GM18526 (cell line): ENCODE results near the gene SEPTIN2.

Experiments used
- POLR2A ChIP-seq: IDR thresholded peaks from 3 replicates; pipeline ENCODE4 v1.6.1; 2011; ENCODE audit not compliant: insufficient read length; ENCODE audit errors: extremely low read depth

Gene SEPTIN2

DNA sequence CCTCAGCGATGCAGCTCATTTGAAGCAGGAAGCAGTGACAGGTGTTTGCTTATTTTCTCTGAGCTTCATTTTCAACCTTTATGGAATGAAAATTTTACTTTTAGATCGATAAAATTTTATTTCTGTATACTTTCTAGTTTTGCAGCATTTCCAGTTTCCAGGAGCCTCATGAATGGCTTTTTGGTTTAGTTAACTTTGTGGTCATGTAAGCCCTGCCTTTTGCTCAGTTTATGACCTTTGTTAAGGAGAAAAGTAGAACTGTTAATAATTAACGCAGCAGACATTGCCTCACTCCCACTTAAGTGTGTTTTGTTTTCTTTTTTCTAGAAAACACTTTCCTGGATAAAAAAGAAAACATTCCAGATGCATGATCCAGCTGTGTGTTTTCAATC lies 35.9 kb downstream of the SEPTIN2 start:
- no peak for TF ChIP-seq POLR2A

DNA sequence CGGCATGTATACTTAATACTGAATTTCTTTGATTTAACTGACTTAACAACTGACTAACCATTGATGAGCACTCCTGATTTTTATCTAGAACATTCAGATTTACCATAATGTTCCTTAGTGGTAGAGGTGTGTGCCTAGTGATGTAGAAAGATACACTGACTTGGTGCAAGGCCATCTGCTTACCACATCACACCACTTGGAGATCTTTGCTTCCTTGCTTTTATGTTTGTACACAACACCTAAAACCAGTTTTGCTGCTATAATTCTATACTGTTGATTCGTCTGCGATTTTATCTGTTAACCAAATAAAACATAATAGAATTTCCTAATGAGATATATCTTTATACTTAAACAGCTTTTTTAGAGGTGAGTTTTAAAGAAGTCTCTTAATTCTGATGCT lies 36.5 kb downstream of the SEPTIN2 start:
- no peak for TF ChIP-seq POLR2A

DNA sequence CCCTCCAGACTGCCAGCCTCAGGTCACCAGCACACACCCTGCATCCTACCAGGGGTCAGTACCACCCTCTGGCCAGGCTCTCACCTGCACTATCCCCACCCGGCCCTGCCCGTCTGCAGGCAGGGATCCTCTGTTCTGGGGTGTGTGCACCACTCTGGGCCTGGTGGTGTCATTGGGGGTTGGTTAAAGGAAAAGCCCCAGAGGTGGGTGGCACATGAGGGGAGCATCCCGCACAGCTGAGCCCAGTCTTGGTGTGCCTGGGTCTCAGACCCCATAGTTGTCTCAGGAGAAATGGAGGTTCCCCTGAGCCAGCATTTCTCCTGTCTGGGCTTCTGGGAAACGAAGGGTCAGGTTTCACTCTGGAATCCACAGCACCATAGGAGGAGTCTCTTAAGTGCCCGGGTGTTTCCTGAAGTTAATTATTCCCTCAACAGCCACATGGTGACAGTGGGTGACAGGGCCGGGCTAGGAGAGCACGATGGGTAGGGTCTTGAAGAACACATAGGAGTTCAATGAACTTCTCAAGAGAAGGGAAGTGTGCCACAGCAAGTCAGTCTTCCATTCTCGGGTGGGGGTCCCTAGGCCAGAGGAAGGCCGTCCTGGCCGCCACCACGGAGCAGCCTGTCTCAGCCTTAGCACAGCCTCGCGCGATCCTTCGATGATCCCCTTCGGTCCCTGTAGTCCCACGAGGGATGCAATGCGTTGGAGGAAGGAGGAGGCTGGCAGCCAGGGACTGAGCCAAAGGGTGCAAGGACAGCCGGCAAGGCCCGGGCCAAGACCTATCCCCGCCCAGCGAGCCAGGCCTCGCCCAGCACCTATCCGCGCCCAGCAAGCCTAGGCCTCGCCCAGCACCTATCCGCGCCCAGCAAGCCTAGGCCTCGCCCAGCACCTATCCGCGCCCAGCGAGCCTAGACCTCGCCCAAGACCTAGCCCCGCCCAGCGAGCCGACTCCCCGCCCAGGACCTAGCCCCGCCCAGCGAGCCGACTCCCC lies 39.2 kb downstream of the SEPTIN2 start:
- no peak for TF ChIP-seq POLR2A

DNA sequence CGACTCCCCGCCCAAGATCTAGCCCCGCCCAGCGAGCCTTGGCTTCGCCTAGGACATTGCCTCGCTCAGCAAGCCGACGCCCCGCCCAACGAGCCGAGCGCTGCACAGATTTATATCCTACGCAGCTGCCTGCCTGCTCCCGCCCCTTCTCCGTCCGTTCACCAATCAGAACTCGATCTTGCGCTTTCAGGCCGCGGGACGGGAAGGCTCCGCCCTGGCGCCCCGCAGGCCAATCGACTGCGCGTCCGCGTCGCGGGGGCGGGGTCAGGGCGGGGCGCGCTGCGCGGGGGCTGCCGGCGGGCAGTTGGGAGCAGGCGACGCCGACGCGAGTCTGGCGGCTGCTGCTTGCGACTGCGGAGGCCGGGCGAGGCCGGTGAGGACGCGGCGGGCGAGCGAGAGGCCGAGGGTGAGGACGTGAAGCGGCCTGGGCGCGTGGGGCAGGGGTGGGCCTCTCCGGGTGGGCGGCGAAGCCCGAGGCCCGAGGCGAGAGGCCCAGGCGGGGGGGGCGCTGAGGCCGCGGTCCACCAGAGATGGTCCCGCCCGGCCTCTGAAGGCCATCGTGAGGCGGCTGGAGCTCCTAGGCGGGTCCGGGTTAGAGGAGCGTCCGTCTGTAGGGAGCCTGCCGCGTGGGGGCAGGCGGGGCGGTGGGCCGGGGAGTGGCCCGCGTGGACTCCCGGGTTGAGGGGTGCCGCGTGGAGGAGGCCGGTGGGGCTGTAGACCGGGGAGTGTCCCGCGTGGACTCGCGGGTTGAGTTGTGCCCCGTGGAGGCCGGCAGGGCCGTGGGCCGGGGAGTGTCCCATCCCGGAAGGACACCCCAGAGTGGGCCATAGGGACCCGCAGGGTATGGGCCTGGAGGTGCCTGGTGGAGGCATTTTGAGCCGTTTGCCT lies 40.5 kb downstream of the SEPTIN2 start, which contains the start of gene FARP2:
FARP2 (plus strand) TSS at position 303 of the 888 bp plus-strand sequence. CDS start 16,823 bp downstream, outside the sequence.
- TF ChIP-seq POLR2A: peak; percentile 91

DNA sequence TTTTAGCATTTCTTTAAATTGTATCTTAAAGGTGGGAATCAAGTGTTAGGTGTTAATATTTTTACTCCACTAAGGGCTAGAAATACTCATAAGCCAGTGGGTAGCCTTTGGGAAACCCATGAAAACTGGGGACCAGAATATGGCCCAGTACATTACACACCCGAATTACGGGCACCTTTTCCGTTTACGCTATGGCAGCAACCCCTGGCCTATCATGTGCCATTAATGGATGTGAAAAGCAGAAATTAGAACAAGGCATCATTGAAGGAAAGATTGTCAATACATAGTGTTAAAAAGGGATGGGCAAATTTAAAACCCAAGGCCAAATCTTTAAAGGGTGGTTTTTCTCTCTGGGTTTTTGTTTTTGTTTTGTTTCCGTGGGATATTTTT lies 41.1 kb downstream of the SEPTIN2 start:
- TF ChIP-seq POLR2A: no peak

DNA sequence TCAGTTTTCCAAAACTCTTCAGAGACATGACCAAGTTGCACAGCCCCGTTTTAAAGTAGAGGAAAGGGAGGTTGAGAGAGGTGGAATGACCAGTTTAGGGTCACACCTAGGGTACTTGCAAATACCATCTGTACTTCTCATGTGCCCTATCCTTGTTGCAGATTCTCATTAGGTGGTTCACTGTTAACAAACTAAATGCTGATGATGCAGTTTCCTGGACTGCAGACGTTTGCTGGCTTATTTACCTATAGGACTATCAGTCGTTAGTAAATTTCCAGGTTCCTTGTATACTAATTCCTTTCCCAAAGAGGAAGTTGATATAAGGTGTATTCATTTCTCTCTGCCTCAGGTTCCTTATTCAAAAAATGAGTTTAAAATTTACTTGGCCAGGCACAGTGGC lies 41.8 kb downstream of the SEPTIN2 start:
- no peak for TF ChIP-seq POLR2A

DNA sequence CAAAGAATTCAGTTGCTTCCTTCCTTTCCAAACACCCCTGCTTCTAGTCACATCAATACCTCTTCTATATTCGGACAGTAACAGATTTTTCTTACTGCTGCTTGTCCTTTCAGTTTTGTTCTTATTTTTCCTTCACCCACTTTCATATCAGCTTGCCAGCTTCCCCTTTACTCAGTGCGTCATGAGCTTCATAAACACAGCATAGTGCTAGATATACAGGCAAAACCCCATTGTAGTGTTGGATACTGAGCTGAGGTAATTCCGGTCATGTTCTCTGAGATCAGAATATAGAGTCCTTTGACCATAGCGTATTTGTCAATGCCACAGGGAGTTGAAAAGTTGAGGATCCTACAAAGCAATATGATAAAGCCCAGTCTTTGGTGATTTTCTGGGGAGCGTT lies 42.7 kb downstream of the SEPTIN2 start:
- no peak for TF ChIP-seq POLR2A

DNA sequence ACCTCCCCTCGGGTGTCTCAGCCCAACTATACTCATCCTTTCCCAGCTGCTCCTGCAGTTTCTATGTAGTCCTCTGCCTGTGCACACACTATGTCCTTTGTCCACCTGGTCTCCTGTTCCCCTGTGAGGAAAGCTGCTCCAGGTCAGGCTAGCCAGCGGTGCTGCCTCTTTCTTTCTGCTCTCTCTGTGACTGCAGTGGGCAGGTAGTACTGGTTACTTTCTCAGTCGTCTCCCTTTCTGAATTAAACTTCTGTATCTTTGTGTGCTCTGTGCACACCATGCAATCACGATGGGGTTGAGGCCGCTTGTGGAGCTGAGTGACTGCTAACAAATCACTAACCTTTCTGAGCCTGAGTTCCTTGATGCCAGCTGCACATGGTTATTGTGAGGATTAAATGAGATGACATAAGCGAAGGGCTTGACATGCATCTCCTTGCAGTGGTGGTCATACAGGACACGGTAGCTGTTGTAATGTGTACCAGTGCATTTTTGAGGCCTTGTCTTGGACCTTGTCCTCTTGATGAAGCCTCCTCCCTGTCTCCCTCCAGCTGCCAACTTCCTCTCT lies 43.8 kb downstream of the SEPTIN2 start:
- no peak for TF ChIP-seq POLR2A

DNA sequence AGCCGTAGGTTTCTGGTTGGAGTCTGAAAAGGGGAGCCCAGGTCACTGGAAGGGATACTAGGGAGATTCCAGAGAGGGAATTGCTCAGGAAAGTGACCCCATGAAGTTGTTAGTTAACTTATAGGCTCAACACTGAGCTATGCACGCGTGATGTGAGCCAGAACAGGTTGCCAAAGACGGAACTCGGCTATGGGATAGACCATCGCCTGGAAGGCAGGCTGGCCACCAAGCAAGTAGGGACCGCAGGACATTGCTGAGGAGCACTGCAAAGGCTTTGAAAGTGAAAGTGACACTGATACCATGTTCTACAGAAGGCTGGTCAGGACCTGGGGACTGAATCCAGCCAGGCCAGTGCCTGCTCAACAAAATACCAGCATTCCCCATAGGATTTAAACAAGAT lies 47.7 kb downstream of the SEPTIN2 start:
- TF ChIP-seq POLR2A: no peak

DNA sequence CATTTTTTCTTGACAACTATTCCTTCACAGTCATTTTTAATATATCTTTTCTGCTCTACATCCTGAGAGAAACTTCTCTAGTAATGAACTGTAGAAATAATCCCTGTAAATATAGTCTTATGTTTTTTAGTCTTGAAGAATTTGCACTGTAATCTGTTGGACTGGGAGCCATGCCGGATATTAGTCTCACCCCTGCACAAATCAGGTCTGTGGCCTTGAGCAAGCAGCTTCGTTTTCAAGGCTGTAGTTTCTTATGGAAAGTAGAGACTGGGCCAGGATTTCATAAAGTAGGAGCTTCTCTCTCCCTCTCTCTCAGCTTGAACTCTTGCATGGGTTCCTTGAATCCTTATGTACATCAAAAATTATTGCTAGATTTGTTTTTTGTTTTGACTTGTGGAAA lies 49.1 kb downstream of the SEPTIN2 start:
- no peak for TF ChIP-seq POLR2A

DNA sequence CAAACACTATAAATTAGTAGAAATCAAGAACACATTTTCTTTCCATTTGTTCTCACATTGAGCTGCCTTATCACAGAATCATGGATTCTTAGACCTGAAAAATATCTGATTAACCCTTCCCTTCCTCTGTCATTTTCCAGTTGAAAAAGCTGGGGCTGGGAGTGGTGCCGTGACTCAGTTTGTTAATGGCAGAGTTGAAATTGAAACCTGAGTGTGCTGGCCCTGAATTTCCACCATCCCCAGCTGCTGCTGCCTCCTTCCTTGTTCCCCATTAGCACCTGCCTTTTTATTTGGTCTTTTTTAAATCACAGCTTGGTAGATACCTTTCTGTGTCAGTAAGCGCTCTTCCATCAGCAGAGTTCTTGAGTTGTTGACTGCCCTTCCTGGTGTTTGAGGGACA lies 51.0 kb downstream of the SEPTIN2 start:
- no peak for TF ChIP-seq POLR2A

DNA sequence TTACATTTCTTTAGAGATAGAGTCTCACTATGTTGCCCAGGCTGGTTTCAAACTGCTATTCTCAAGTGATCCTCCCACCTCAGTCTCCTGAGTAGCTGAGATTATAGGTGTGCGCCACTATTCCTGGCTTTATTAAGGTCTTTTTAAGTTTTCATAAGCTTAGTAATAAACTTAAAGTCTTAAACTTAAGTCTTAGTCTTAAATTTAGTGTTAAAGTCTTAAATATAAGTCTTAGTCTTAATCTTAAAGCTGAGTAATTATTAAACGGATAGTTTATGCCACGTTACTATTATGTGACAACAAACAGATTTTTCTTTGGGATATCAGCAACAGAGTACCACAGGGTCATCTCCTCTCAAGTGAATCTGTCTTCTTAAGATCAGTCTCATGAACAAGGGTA lies 52.9 kb downstream of the SEPTIN2 start:
- TF ChIP-seq POLR2A: no peak

DNA sequence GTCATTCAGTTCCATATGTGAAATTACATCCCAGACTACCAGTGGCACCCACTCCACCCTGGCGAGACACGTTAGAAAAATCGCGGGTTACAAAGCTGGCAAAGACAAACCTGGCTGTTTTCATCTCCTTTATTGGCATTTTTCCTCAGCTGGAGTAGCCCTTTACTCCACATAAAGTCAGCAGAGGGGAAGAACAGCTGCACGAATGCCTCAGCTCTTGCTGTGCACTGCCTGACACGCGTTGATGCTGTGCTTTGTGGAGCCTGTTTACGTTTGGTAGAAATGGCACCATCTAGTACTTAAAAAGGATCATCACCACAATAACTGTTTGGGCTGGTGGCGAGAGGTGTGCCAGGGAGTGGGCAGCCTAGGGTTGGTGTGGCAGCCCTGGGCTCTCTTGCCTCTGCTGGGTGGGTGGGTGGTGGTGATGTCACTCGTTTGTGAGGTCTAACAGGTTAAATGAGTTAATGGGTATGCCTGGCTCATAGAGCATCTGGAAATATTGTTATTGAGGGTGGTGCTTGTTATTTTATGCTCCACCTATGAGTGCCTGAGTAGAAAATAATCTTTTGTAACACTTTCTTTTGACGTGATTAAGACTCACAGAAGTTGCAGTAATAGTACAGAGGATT lies 56.8 kb downstream of the SEPTIN2 start:
- TF ChIP-seq POLR2A: no peak

DNA sequence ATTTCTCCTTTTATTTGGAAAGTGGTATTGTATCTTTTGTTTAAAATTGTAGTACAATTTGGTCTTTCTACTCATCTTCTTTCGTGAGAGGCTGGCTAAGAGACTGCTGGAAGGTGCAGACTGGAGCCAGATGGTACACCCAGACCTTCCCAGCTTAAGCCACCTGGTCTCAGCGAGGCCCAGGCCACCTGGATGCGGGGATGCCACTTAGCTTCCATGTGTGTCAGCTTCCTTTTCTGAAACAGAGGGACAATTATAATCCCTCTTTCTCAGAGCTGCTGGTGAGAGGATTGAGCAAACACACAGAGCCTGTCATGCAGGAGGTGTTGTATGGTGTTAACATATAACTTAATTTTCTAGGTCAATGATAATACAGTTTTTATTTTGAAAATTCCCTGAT lies 57.7 kb downstream of the SEPTIN2 start:
- TF ChIP-seq POLR2A: no peak

DNA sequence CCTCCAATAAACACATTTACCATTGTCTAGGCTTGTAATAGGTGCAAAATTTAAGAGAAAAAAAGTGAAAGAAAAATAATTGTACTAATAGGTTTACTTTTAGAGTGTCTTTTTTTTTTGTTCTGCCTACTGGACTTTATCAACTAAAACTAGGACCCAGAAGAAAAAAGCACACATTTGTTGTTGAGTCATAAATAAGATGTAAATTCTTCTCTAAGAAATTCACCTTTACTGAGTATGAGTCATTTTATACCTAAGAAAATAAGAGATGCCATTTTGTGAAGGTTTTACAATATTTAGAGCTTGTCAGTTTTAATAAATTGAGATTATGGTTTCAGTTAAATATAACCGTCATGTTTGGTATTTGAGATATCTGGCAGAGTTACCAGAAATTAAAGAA lies 59.6 kb downstream of the SEPTIN2 start:
- no peak for TF ChIP-seq POLR2A
